Panc1 (cell line): ENCODE results near the gene CLEC2B.

ENCODE experiments used
- POLR2AphosphoS5 ChIP-seq: IDR thresholded peaks from 2 replicates; pipeline ENCODE4 v1.6.1; 2012; ENCODE audit warnings: mild to moderate bottlenecking, low read depth, low read length, moderate library complexity
- SIN3A ChIP-seq: IDR thresholded peaks from 2 replicates; pipeline ENCODE4 v1.6.1; 2012; ENCODE audit warnings: low read depth, mild to moderate bottlenecking, low read length, moderate library complexity, borderline replicate concordance; ENCODE audit not compliant: insufficient read depth
- TF ChIP-seq, protein P1 (sequence below): fragments of 450-650 bp; IDR thresholded peaks from 2 replicates; pipeline ENCODE4 v1.5.1; 2017; ENCODE audit warnings: mild to moderate bottlenecking
- TF ChIP-seq, protein P2 (sequence below), 2 experiments: IDR thresholded peaks; 2 replicates each; pipeline ENCODE4 v1.6.1; 2011 to 2012; ENCODE audit warnings: low read depth in 2 of 2, control low read depth in 1 of 2, low read length in 1 of 2, mild to moderate bottlenecking in 1 of 2, moderate library complexity in 1 of 2; ENCODE audit not compliant: insufficient read depth in 1 of 2

DNA sequence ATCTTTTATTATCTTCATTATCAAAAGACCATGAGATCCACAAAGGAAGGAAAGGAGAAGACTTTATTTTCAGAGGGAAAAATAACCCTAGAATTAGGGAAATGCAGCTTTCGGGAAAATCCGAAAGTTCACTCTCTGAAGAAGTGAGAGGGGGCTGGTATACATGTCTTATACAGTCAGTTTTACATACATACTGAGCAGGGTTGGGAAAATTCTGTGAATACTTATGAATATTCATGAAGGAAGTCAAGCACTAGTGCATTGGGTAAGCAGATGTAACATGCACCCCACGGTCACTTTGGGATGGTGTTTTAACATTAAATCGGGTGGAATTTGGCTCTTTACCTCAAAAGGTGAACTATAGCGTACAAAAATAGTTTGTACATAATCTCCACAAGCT lies 57.5 kb downstream of the CLEC2B start:
- TF ChIP-seq, protein P1, sequence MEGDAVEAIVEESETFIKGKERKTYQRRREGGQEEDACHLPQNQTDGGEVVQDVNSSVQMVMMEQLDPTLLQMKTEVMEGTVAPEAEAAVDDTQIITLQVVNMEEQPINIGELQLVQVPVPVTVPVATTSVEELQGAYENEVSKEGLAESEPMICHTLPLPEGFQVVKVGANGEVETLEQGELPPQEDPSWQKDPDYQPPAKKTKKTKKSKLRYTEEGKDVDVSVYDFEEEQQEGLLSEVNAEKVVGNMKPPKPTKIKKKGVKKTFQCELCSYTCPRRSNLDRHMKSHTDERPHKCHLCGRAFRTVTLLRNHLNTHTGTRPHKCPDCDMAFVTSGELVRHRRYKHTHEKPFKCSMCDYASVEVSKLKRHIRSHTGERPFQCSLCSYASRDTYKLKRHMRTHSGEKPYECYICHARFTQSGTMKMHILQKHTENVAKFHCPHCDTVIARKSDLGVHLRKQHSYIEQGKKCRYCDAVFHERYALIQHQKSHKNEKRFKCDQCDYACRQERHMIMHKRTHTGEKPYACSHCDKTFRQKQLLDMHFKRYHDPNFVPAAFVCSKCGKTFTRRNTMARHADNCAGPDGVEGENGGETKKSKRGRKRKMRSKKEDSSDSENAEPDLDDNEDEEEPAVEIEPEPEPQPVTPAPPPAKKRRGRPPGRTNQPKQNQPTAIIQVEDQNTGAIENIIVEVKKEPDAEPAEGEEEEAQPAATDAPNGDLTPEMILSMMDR: no peak
- TF ChIP-seq POLR2AphosphoS5: no peak
- TF ChIP-seq SIN3A: no peak
- TF ChIP-seq, protein P2, sequence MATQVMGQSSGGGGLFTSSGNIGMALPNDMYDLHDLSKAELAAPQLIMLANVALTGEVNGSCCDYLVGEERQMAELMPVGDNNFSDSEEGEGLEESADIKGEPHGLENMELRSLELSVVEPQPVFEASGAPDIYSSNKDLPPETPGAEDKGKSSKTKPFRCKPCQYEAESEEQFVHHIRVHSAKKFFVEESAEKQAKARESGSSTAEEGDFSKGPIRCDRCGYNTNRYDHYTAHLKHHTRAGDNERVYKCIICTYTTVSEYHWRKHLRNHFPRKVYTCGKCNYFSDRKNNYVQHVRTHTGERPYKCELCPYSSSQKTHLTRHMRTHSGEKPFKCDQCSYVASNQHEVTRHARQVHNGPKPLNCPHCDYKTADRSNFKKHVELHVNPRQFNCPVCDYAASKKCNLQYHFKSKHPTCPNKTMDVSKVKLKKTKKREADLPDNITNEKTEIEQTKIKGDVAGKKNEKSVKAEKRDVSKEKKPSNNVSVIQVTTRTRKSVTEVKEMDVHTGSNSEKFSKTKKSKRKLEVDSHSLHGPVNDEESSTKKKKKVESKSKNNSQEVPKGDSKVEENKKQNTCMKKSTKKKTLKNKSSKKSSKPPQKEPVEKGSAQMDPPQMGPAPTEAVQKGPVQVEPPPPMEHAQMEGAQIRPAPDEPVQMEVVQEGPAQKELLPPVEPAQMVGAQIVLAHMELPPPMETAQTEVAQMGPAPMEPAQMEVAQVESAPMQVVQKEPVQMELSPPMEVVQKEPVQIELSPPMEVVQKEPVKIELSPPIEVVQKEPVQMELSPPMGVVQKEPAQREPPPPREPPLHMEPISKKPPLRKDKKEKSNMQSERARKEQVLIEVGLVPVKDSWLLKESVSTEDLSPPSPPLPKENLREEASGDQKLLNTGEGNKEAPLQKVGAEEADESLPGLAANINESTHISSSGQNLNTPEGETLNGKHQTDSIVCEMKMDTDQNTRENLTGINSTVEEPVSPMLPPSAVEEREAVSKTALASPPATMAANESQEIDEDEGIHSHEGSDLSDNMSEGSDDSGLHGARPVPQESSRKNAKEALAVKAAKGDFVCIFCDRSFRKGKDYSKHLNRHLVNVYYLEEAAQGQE (IDR thresholded peaks at IDR 0.05; ENCODE audit: insufficient read depth in 1 of 2, low read depth in 2 of 2, low read length in 1 of 2): no peak
